DMS 273 (cell line): Measurements from ENCODE around the gene MFGE8.

ENCODE experiments used
- DNase-seq: peaks from one replicate; lab custom pipeline; 2025; ENCODE audit not compliant: unreplicated experiment; lab: John Stamatoyannopoulos, UW

The MFGE8 gene

DNA sequence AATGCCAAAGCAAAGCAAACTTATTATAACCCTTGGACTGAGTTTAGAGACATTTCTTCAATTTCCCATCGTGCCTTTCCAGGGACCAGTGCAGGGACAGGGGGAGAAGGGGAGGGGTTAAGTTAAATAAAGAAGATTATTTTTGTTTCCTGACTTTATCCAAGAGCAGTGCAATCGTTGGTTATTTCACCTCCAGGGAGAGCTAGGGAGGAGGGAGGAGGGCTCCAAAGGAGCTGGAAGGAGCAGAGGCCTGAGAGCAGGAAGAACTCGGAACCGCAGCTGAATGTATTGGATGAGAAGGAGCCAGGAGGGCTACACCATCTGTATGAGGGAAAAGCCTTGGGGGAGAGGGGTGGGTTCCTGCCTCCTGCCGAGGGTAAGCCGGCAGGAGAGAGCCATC, 38.5 kb downstream of the MFGE8 start:
- DNase-seq = peak; percentile 18

DNA sequence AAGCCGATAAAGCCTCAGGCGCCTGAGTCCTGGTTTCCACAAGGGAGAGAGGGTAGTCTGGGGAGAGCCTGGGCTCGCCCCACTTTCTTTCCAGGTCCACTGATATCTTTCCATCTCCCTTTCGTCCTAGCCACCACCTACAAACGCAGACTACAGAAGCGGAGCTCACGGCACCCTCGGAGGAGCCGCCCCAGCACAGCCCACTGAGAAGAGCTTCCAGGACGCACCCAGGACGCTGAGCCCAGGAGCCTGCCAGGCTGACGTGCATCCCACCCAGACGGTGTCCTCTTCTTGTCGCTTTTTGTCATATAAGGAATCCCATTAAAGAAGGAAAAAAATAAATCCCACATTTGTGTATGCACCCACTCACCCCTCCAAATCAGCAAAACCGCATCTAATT, 38.9 kb downstream of the MFGE8 start:
- no peak for DNase-seq

- no peak for DNase-seq
Observed at GRCh38 chr15:88873786-88874185, 39.4 kb downstream of the MFGE8 start.

DNA sequence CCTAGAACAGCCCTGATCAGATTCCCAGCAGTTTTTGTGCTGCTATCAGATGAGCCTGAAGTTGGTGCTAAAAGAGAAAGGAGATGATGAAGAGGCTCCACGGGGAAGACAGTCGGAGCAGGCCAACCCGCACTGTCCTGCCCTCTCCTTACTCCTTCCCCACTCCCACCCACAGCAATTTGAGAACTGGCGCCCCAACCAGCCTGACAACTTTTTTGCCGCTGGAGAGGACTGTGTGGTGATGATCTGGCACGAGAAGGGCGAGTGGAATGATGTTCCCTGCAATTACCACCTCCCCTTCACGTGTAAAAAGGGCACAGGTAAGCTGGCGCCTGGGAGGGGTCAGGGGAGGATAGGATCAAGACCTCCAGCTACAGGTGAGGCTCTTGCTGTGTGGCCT, 40.5 kb downstream of the MFGE8 start:
- no peak for DNase-seq

- DNase-seq = peak; percentile 53
Observed at GRCh38 chr15:88872106-88872505, 41.1 kb downstream of the MFGE8 start.

GRCh38 chr15:88871313-88871712, 41.9 kb downstream of the MFGE8 start:
- no peak for DNase-seq

- no peak for DNase-seq
Observed at GRCh38 chr15:88866295-88866881, 46.8 kb downstream of the MFGE8 start.

DNA sequence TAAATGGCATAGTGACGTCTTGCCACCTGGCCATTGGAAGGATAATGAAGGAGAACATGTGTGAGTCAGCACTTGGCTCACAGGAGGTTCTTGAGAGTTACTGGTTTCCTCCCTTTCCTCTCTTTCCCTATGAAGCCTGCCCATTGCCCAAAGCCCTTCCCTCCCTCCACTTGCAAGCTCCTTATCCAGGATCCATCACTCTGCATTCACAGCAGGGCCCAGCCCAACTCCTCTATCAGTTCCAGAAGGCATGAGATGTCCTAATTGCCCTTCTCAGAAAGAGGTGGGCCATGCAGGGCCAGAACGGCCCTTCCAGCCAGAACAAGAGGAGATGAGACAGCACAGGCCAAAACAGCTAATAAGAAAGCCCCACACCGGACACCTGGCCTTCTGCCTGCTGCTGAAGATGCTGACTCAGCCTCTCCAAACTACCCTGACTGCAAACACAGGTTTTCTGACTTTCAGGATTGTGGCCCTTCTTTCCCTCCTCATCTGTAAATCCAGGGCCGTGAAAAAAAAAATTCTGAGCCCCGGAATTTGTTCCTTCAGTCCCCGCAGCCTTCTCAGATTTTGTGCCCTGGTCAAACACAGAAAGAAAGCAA, 47.6 kb downstream of the MFGE8 start:
- DNase-seq = no peak

- no peak for DNase-seq
Observed at GRCh38 chr15:88864861-88865497, 48.2 kb downstream of the MFGE8 start.

- DNase-seq = no peak
Observed at GRCh38 chr15:88863412-88863811, 49.8 kb downstream of the MFGE8 start.

DNA sequence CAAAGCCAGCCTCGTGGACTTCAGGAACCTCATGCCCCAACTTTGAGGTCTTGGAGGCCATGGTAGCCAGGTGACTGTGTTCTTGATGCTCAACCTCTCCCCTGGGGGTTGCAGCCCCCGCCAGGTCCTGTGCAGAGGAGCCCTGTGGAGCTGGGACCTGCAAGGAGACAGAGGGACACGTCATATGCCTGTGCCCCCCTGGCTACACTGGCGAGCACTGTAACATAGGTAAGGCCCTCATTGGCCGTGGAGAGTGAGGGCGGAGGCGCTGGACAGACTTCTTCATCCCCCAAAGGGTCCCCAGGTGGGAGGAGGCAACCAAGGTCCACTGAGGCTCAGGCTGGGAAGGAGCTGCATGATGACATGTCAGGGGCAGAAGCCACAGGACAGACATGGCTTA, 53.0 kb downstream of the MFGE8 start:
- DNase-seq = no peak

GRCh38 chr15:88859550-88859949, 53.6 kb downstream of the MFGE8 start:
- DNase-seq = no peak

GRCh38 chr15:88858934-88859333, 54.2 kb downstream of the MFGE8 start:
- DNase-seq = no peak

DNA sequence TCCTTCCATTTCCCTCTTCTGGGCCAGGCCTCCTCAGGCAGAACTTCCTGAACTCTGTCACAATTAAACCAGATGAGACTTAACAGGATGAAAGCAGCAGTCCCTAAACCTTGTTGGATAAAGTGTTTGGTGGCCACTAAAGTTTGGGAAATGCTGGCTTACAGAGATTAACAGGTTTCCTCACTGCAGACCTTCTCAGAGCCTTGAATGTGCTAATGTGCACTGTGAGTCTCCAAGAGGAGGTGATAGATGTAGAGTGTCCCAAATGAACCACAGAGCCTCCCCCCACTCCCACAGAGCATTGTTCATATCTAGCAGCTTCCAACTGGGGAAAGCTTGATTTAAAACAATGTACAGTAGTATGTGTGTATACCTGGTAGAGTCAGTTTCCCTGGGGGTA, 60.7 kb downstream of the MFGE8 start:
- DNase-seq = no peak

- no peak for DNase-seq
Observed at GRCh38 chr15:88849376-88850072, 63.7 kb downstream of the MFGE8 start.
